Stimulated activated CD8-positive, alpha-beta memory T cell treated with anti-CD3 and anti-CD28 coated beads, Interleukin-2, amount 100 ng/mL, for 48 hours (primary cell): ENCODE measurements around the gene SLC17A9.
"Not testable (repeated sequence)": the region's sequence is repeated elsewhere in the genome, so short reads cannot be mapped to it uniquely, and the experiment has no call there.

ENCODE experiments used
- DNase-seq, 2 donors: peaks; one replicate each; pipeline ENCODE4 v3.0.0-alpha.2; 2020; ENCODE audit warnings: low read depth in 2 of 2

Gene SLC17A9

DNA sequence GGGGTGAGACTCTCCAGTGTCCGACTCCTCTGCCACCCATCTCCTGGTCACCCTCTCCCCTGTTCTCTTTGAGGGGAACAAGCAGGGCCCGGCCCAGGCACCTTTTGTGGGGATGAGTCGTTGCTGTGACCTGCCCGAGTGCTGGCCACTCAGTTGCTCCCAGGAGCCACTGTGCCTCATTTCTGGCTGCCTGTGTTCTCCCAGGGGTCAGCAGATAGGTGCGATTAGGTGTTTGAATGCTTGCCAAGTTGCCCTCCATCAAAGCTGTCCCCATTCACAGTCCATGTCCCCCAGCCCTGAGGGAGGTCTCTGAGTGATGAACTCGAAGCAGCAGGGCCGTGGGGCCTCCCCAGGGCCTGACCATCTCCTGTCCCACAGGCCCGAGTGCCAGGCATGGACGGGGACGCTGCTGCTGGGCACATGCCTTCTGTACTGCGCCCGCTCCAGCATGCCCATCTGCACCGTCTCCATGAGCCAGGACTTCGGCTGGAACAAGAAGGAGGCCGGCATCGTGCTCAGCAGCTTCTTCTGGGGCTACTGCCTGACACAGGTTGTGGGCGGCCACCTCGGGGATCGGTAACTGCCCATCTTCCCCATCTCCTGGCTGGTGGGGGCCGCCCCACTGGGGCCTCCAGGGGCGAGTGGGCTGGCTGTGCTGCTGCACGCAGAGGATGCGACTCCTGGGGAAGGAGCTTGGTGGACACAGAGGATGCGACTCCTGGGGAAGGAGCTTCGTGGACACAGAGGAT is 4.1 kb downstream of the SLC17A9 start:
- no peak for DNase-seq

DNA sequence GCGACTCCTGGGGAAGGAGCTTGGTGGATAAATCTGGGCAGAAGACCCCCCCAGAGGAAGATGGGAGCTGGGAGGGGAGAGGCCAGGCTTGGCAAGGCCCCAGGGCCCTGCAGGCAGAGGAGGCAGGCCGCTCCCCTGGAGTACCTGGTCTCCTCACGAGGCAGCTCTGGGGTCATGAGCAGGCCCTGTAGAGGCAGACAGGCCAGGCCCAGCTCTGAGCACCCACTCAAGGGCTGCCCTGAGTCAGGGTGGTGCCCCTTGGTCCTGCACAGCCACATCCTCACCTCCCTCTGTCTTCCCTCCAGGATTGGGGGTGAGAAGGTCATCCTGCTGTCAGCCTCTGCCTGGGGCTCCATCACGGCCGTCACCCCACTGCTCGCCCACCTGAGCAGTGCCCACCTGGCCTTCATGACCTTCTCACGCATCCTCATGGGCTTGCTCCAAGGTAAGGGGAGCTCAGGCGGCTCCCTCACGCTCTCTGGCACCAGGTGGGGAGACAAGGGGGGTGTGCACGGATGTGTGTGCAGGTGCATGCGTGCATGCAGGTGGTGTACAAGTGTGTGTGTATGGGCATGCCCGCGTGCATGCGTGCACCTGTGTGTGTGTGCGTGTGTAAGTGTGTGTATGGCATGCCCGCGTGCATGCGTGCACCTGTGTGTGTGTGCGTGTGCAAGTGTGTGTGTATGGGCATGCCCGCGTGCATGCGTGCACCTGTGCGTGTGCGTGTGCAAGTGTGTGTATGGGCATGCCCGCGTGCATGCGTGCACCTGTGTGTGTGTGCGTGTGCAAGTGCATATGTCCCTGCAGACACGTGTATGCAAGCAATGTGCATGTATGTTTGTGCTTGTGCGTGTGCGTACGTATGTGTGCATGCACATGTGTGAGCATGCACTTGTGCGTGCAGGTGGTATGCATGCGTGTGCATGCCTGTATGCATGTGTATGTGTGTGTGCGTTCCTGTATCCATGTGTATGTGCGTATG is 4.9 kb downstream of the SLC17A9 start:
- DNase-seq = no peak

DNA sequence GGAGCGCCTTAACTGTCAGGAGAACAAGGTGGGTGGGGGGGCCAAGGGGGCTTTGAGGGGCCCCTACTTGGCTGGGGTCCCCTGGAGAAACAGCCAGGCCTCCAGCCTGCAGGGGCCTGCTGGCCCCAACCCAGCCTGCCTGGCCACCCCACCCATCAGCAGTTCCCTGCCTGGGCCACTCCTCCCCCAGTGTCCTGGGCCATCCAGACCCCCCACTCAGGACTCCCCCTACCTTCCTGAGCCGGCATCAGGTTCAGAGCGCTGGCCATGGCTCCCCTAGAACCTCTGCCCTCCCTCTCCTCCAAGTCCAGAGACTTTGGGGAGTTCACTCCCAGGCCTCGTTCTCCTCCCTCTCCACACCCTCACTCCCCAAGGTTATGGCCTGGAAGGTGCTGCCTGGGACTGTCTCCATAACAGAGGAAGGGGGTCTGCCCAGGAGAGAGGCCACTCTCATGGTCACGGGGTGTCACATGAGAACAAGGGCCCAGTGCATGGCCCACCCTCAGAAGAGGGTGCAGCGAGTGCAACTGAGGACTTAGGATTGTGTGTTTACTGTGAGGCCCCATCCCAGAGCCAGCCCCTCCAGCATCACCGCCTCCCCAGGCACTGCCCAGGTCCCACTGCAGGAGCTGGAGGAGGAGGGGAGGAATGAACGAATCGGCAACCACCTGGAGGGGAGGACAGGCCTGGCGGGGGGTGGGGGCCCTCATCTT is 6.0 kb downstream of the SLC17A9 start:
- DNase-seq = no peak

DNA sequence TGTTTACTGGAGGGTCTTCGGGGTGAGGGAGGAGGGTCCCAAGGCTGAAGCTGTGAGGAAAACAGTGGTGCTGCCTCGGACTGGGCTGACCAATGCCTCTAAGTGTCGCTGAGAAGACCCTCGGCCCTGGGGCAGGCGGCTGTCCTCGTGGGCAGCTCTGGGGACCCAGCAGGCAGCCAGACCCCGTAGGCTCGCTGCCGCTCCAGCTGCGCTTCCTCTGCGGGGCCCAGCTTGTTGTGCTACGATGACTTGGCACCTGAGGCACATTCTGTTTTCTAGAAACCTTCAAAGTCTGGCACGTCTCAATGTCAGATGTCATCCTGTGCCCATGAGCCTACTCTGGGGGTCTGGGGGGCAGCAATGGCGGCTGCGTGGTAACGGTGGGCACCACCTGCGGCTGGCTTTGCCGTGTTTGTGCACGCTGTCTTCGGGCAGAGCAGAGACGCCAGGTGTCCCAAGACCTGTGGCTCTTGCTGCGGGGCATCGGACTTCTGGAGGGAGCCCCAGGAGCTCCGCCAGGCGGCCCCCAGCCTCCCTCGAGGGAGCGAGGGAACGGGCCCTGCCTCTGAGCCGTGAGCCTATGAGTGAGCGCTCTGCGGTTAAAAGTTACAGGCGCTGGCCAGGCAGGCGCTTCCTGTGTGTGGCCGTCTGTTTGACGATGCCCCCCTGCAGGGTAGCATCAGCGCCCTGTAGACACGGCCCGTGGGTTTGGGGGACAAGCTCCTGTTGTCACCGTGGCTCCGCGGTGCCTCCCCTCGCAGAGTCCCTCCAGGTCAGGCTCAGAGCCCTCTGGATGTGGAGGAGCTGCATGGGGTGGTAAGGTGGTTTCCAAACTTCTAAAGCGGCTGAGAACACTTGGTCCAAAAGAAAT is 6.8 kb downstream of the SLC17A9 start:
- no peak for DNase-seq

DNA sequence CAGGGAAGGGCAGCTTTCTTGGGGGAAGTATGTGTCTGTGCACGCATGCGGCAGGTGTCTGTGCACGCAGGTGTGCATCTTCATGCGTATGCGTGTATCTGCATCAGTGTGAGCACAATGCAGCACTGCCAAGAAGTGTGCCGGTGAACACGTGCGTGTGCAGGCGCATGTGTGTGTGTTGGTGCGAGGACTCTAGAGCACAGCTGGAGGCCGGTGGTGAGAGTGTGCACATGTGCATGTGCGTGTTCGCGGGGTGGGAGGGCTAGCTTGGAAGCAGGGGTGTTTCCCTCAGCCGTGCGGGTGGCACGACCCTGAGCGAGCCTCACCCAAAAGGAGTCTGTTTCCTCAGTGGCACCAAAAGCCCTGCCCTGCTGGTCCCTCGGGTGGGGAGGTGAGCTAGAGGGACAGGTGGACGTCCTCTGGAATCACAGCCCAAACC is 7.5 kb downstream of the SLC17A9 start:
- DNase-seq = no peak

DNA sequence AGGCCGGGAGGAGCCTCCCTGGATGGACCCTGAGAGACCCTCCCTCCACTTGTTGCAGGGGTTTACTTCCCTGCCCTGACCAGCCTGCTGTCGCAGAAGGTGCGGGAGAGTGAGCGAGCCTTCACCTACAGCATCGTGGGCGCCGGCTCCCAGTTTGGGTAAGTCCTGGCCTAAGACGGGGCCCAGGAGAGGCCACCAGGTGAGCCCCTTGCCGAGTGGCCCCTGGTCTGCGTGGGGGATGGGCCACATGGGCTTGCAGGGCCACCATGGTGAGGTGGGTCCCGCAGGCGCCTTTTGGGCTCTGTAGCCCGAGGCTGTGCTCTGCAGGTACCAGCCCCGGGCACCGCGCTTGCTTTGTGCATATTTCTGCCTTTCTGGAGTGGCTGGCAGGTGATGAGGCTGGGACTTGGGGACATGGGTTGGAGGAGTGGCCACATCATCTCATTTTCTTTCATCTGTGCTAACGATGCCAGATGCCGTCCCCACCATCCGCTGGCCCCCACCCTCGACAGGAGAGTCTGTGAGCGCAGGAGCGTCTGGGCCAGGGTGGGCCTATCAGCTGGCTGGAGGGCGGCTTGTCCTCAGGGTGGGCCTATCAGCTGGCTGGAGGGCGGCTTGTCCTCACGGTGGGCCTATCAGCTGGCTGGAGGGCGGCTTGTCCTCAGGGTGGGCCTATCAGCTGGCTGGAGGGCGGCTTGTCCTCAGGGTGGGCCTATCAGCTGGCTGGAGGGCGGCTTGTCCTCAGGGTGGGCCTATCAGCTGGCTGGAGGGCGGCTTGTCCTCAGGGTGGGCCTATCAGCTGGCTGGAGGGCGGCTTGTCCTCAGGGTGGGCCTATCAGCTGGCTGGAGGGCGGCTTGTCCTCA is 8.2 kb downstream of the SLC17A9 start:
- DNase-seq = not testable (repeated sequence)

DNA sequence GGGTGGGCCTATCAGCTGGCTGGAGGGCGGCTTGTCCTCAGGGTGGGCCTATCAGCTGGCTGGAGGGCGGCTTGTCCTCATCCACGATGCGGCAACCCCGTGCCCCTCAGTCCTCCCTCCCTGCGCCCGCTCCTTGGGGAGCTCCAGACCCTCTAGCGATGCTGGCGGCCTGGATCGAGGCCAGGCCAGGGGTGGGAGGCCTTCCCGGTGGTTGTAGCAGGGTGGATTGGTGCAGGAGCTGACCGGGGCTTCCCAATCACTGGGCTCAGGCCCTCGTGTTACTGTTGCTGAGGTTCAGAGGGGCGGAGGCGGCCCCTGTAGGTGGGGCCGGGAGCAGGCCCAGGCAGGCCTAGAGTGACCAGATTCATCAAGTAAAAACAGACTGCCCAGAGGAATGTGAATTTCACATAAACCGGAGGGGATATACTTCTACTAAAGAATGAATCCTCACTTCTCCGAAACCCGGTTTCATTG is 8.8 kb downstream of the SLC17A9 start:
- DNase-seq = no peak

DNA sequence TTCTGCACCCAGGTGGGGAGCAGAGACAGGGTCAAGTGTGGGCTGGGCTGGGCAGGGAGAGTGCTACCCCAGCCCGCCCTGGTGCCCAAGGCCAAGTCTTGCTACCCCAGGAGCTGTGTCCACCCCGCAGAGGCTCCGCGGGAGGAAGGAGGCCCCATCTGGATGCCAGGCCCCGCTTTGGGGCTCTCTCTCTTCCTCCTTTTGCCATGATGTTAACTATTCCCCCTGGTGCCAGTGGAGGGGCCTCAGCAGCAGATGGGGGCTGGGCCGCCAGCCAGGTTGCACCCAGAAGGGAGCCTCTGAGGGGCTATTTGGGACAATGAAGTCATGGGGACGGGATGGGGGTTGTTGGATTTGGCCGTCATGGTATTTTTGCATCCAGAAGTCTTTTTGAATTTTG is 9.3 kb downstream of the SLC17A9 start:
- DNase-seq = no peak

DNA sequence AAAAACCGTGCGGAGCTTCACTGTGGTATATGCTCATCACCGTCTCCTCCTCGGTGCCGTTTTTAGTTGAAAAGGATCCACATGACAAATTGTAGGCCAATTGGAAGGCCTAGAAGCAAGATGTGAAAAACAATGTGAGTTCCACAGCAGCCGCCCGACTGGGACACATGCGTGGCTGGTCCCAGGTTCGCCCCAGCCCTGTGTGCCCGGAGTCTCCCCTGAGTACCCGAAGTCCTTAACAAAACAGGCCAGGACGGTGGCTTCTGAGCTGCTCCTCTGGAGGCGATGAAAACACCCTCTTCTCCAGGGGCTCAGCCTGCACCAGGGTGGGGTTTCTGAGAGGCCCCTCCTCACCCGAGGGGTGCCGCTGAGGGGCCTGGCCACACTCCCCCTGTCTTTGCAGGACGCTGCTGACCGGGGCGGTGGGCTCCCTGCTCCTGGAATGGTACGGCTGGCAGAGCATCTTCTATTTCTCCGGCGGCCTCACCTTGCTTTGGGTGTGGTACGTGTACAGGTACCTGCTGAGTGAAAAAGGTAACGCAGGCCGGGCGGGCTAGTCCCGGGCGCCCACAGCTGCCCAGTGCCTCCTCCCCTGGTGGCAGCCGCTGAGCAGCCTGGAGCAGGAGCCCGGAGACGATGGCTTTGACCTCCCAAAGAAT is 9.8 kb downstream of the SLC17A9 start:
- DNase-seq = no peak

DNA sequence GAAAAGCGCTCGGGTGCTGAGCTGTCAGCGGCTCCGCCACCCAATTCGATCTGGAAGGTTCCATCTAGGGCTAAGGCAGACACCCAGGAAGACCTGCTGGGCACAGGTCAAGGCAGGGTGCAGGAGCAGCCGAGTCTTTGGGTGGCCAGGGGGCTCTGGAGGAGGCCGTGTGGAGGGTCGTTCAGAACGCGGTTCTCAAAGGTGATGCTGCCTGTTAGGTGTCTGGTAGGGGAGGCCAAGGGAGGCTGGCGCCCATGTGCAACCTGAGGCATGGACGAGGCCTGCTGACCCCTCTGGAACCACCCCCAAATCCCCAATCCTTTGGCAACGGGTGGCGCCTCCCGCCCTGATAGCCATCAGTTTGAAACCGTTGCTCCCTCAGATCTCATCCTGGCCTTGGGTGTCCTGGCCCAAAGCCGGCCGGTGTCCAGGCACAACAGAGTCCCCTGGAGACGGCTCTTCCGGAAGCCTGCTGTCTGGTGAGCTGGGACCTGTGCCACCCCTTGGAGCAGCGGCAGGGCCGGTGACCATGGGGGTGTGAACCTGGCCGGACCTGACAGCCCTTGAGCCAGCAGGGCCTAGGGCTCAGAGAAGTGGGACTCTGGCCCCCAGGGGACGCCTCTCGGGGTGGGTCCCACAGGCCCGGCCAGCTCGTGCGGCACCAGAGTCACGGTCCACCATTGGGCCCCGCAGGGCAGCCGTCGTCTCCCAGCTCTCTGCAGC is 10.5 kb downstream of the SLC17A9 start:
- no peak for DNase-seq

DNA sequence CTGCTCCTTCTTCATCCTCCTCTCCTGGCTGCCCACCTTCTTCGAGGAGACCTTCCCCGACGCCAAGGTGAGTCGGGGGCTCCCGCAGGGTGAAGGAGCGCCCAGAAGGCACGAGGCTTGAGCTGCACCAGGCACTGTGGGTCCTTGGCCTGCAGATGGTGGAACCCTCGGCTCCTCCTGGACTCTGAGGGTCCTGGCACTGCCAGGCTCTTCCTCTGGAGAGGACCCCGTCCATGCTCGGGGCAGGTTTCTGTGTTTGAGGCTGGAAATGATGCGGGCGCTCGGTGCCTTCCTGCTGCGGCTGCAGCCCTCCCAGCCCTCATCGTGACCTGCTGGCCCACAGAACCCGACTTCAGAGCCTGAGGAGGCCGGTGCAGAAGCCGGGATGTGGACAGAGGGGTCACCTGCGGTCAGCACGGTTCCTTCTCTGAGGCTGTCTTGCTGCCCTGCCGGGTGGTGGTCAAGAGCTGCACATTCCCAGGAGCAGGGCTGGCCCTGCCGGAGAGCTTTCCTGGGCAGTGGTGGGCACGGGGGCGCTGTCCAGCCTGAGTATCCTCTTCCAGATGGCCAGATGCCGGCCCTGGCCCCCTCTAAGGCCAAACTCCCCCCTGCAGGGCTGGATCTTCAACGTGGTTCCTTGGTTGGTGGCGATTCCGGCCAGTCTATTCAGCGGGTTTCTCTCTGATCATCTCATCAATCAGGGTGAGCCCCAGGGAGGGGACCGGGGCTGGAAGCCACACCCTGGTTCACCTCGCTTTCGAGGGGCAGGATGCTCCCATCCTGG is 11.3 kb downstream of the SLC17A9 start:
- DNase-seq = no peak

DNA sequence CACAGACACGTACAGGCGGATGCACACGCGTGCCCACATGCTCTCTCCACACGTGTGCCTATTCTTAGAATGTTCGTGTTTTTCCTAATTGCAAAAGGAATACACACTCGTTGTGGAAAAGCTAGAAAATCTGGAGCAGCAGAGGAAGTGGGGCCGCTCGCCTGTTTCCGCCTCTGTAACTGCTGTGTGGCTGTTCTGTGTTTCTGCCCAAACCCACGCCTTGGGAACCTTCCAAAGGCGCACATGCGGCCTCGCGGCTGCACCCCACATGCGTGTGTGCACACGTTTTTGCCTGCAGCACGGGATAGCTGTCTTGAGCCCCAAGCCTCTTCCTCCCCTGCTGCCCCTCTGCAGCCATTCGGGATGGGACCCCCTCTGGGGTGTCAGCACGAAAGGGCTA is 12.2 kb downstream of the SLC17A9 start:
- DNase-seq = no peak

DNA sequence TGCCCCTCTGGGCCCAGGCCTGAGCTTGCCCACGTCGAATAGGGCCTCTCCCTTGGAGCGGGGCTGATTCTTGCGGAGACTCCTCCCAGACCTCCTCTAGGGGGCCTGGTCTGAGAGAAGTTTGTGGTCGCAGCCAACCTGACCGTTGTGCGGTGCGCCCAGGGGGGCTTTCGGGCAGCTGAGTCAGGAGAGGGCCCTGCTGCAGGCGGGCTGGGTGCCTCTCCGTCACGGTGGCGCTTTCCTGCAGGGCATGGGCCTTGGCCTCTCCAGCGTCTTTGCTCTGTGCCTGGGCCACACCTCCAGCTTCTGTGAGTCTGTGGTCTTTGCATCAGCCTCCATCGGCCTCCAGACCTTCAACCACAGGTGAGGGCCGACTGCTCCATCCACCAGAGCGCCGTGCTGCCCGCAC is 12.9 kb downstream of the SLC17A9 start:
- no peak for DNase-seq

DNA sequence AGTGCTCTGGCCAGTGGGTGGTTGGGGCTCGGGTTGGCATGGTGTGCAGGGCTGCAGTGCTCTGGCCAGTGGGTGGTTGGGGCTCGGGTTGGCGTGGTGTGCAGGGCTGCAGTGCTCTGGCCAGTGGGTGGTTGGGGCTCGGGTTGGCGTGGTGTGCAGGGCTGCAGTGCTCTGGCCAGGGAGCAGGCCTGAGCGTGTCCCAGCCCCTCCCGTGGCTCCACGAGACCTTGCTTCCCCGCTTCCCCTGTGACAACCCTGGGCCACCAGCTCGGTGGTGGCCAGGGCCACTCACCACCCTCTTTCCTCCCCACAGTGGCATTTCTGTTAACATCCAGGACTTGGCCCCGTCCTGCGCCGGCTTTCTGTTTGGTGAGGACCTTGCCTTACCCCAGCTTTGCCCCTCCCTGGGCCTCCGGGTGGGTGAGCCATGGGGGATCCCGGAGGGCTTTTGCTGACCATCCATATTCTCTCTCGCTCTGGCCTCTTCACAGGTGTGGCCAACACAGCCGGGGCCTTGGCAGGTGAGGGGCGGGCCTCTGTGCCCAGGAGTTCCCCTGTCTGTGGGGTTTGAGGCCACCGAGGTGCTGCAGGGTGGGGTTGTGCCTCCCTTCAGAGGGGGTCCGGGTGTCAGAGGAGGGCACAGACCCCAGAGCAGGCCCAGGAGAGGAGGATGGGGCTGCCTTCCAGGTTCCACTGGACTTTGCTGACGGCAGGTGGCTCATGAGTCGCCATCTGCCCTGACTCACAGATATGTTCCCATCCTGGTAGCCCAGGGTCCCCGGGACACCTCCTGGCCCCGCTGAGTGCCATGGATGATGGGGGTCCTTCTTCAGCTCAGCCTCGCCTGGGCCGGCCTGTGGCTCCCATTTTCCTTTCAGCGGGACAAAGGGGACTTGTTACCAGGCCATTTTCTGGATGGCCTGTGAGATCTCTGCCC is 14.0 kb downstream of the SLC17A9 start:
- no peak for DNase-seq

DNA sequence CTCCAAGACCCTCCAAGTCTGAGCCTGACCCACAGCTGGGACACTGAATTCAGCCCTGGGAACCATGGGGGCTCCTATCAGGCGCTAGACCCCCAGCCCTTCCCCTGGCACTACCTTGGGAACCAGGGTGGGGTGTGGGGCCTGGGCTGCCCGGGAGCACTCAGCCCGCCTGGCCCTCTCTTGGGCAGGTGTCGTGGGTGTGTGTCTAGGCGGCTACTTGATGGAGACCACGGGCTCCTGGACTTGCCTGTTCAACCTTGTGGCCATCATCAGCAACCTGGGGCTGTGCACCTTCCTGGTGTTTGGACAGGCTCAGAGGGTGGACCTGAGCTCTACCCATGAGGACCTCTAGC is 14.6 kb downstream of the SLC17A9 start:
- no peak for DNase-seq

DNA sequence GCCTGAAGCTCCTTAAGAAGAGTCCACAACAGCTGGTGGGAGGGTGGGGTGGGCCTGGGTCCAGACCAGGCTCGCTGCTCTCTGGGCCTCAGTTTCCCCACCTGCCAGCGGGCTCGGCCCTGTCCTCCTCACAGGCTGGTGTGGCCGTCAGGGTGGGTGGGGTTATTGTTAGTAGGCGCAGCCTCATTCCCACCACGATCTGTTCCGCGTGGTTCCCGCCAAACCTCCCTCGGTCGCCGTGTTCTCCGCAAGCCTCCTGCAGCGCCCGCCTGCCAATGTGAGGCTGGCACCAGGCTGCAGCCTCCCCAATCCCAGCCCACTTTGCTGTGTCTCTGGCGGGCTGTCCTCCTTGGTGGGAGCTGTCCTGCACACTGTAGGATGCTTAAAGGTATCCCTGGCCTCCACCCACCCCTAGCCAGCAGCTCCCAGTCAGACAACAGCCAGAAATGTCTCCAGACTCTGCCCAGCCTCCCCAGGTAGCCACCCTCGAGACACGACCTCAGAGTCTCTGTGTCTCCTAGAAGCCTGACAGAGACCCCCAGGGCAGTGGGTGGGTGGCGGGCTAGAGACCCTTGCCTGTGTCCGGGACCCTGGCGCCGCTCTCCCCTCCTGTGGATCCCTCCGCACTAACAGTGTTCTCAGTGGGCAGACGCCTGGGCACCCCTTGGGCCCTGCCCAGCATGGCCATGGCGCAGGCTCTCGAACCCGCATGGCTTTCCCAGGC is 15.3 kb downstream of the SLC17A9 start:
- no peak for DNase-seq
